ENCODE data around the gene TUBB.

TUBB gene

DNA sequence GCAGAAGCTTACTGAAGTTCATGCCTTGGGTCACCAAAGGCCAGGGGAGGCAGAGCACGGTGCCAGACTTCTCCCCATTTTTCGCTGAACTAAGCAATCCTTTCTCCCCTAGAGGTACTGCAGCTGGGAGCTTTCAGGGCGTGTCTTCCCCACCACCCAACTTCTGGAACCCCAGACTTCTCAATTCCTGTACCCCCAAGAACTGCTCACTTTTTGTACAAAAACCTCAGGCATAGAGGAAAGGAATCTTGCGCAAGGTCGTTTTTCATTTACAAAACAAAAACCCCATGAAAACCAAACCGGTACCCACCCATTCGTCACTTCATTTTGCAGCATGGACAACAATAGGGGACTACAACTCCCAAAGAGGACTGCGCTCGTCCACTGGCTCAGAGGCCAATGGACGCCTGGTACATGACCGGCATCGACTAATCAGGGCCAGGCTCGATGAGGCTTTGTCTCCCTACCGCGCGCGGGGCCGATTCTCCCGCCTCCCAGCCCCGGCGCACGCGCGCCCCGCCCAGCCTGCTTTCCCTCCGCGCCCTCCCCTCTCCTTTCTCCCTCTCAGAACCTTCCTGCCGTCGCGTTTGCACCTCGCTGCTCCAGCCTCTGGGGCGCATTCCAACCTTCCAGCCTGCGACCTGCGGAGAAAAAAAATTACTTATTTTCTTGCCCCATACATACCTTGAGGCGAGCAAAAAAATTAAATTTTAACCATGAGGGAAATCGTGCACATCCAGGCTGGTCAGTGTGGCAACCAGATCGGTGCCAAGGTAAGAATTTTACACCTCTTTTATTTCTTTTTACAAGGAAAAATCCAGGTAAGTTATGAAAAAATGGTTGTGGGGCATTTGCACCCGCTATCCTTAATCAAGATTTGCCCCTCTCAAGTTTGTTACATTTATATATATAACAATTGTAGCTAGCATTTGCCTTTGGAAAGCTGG lies at the start of gene TUBB:
Gene TUBB (plus strand): TSS at position 562 of the 947 bp plus-strand sequence. CDS start 155 bp downstream, at position 717.
- no peak for TF ChIP-seq CTCF (IDR thresholded peaks at IDR 0.05; ENCODE audit: low read depth, low read length)
- peak within 1 kb of the TSS; percentile 95 for H3K4me3 ChIP-seq (ENCODE audit: low read depth, low read length)

DNA sequence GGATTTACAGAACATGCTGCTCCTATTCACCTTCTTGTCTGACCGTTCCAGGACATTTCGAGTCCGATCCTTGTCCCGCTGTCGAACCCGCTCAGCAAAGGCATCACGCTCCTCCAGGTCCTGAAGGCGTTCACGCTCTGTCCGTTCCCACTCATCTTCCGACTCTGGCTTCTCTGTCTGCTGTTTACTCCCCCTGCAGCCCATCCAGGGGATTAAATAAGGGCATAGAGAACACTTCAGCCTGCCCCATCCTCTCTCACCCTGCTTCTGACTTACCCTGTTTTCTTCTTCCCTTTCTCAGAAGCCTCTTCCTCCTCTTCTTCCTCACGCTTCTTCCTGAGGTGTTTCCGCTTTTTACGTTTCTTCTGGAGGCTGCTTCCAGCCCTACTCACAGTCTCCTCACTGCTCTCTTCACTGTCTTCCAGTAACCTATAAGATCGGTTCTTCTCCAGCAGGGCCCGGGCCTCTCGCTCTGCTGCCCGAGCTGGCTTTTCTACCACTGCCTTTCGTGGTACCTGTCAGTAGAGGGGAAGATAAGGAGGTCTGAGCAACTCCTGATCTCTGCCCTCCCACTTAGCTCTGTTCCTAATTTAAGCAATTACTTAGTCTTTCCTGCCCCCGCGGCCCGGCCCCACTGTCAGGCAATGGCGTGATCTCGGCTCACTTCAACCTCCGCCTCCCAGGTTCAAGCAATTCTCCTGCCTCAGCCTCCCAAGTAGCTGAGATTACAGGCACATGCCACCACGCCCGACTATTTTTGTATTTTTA lies 49.2 kb upstream of the TUBB start:
- TF ChIP-seq CTCF (IDR thresholded peaks at IDR 0.05; ENCODE audit: low read depth, low read length) = peak; percentile 6; the same call in 1 of the 2 replicates
- no peak overlapping the region for H3K4me3 ChIP-seq (ENCODE audit: low read depth, low read length)

DNA sequence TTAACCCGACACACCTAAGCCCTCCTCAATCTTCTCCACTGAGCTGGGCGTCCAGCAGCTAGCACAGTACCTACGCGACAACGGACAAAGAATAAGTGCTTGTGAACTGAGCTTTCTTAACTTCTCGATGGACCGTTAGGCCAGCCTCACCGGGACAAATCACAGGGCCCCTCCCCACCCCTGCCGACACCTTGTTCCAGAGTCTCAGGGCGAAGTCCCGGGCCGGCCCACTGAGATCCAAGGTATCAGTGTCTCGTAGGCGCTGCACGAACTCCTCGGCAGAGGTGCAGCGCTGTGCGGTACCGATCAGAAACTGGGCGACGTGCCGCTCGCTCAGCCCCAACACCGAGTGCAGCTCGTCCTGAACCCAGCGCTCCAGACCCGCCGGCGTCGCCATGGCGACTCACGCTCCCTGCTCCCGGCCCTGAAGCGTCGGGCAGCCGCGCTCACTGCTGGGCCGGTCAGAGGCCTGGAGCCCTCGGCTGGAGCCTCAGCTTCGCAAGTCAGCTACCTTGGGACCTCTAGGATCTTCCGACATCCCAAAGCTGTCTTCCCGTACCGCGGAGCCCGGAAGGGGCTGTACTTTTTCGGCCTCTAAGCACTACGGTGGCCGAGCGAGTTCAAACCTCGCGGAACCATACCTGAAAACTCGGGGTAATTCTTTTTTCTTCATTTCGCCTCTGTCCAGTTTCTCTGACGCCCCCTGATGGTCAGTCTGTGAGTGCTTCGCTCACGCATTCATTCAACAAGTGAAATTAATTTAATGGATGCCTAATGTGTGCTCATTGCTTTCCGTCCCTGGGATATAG lies 47.5 kb upstream of the TUBB start, which contains the start of gene DHX16:
Gene DHX16 (minus strand): TSS at position 562 of the 809 bp plus-strand sequence. CDS start 165 bp downstream, at position 397.
- peak within 1 kb of the TSS; percentile 98 for H3K4me3 ChIP-seq (ENCODE audit: low read depth, low read length)
- peak; percentile 80 for TF ChIP-seq CTCF (IDR thresholded peaks at IDR 0.05; ENCODE audit: low read depth, low read length)

DNA sequence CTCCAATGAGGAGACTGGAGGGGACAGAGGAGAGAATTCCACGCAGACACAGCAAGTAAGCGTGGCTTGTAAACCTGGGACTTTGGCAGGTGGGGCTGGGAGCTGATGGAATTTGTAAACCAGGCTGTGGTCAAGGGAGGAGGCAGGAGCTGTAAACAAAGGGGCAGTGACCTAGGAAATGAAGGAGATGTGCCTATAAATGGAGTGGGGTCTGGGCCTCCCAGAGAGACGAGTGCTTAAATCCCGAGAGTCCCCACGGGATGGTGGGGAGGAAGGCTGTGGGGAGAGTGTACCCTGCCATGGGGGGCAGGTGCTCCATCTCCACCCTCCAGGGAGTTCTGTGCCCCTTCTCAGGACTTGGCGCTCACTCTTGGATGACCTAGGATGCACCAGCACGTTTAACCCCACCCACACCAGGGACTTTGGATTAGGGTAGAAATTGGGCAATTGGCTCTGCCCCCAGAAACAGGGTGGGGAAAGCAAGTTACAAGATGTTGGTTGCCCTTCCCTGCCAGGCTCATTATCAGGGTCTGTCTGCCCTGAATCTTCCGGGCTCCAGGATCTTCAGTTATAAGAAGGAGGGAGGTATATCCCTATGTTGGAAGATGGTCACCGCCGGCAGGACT lies 43.4 kb upstream of the TUBB start:
- no peak for TF ChIP-seq CTCF (IDR thresholded peaks at IDR 0.05; ENCODE audit: low read depth, low read length)
- H3K4me3 ChIP-seq (ENCODE audit: low read depth, low read length) = no peak overlapping the region

- peak; percentile 88 for TF ChIP-seq CTCF (IDR thresholded peaks at IDR 0.05; ENCODE audit: low read depth, low read length)
- peak overlapping the region; percentile 36 for H3K4me3 ChIP-seq (ENCODE audit: low read depth, low read length)
These were observed 41.0 kb upstream of the TUBB start for GRCh38 chr6:30678964-30679726.

Measured in WI38 (cell line).